Ishikawa (cell line): ENCODE measurements around the gene SPOCK1.

Experiments used
- CEBPB ChIP-seq: IDR thresholded peaks from 2 replicates; pipeline ENCODE4 v1.6.1; 2012
- CREB1 ChIP-seq: IDR thresholded peaks from 2 replicates; pipeline ENCODE4 v1.6.1; 2012; ENCODE audit warnings: low read depth
- EGR1 ChIP-seq: IDR thresholded peaks from 2 replicates; pipeline ENCODE4 v1.6.1; 2012
- EP300 ChIP-seq: IDR thresholded peaks from 2 replicates; pipeline ENCODE4 v1.6.1; 2012; ENCODE audit warnings: borderline replicate concordance
- FOXM1 ChIP-seq: IDR thresholded peaks from 2 replicates; pipeline ENCODE4 v1.6.1; 2012; ENCODE audit warnings: low read depth, borderline replicate concordance
- NFIC ChIP-seq: IDR thresholded peaks from 2 replicates; pipeline ENCODE4 v1.6.1; 2012
- TAF1 ChIP-seq: IDR thresholded peaks from 2 replicates; pipeline ENCODE4 v1.6.1; 2012; ENCODE audit warnings: low read depth, mild to moderate bottlenecking
- TCF12 ChIP-seq: IDR thresholded peaks from 2 replicates; pipeline ENCODE4 v1.6.1; 2012; ENCODE audit warnings: low read depth
- TEAD4 ChIP-seq: IDR thresholded peaks from 2 replicates; pipeline ENCODE4 v1.6.1; 2012
- YY1 ChIP-seq: IDR thresholded peaks from 2 replicates; pipeline ENCODE4 v1.6.1; 2012; ENCODE audit warnings: low read depth
- TF ChIP-seq, protein P1 (sequence below): IDR thresholded peaks from 2 replicates; pipeline ENCODE4 v1.6.1; 2012
- TF ChIP-seq, protein P2 (sequence below): IDR thresholded peaks from 2 replicates; pipeline ENCODE4 v1.6.1; 2012; ENCODE audit warnings: low read depth, mild to moderate bottlenecking

DNA sequence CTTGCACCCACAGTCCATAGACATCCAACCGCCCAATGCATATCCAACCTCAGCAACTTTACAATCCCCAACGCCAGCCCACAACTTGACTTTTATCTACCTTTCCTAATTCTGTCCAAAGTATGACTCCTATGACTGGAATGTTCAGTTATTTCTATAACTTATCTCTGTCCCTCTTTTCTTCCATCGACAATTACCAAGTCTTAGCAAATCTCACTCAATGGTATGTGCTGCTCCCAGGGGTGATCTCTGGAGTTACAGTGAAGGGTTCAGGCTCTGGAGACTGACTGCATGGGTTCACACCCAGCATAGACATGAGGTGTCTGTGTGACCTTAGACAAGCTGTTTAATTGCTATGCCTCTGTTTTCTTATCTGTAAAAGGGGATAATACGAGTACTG is 106.9 kb downstream of the SPOCK1 start:
- TF ChIP-seq TEAD4 (no peak), EP300 (no peak), EGR1 (no peak), NFIC (no peak), TAF1 (no peak), YY1 (no peak), FOXM1 (no peak), CREB1 (no peak), CEBPB (no peak), TCF12 (no peak)
- TF ChIP-seq, protein P1, sequence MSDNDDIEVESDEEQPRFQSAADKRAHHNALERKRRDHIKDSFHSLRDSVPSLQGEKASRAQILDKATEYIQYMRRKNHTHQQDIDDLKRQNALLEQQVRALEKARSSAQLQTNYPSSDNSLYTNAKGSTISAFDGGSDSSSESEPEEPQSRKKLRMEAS, result no peak
- TF ChIP-seq, protein P2, sequence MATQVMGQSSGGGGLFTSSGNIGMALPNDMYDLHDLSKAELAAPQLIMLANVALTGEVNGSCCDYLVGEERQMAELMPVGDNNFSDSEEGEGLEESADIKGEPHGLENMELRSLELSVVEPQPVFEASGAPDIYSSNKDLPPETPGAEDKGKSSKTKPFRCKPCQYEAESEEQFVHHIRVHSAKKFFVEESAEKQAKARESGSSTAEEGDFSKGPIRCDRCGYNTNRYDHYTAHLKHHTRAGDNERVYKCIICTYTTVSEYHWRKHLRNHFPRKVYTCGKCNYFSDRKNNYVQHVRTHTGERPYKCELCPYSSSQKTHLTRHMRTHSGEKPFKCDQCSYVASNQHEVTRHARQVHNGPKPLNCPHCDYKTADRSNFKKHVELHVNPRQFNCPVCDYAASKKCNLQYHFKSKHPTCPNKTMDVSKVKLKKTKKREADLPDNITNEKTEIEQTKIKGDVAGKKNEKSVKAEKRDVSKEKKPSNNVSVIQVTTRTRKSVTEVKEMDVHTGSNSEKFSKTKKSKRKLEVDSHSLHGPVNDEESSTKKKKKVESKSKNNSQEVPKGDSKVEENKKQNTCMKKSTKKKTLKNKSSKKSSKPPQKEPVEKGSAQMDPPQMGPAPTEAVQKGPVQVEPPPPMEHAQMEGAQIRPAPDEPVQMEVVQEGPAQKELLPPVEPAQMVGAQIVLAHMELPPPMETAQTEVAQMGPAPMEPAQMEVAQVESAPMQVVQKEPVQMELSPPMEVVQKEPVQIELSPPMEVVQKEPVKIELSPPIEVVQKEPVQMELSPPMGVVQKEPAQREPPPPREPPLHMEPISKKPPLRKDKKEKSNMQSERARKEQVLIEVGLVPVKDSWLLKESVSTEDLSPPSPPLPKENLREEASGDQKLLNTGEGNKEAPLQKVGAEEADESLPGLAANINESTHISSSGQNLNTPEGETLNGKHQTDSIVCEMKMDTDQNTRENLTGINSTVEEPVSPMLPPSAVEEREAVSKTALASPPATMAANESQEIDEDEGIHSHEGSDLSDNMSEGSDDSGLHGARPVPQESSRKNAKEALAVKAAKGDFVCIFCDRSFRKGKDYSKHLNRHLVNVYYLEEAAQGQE, result no peak
